Activated CD8-positive, alpha-beta T cell treated with anti-CD3 and anti-CD28 coated beads for 36 hours (primary cell): ENCODE results near the gene TAC3. TPM values are rescaled to one million over a fixed set of nuclear protein-coding genes. Genes with fewer than 3 reads are reported as not detected.
A peak's percentile ranks its signal among the peaks of the same experiment; 100 is the strongest.
"Not testable (repeated sequence)": the region's sequence is repeated elsewhere in the genome, so short reads cannot be mapped to it uniquely, and the experiment has no call there.

Experiments
- ATAC-seq: fragments of 200-7000 bp; cut with Tn5 transposase; one replicate; pipeline ENCODE4 v1.10.0; 2021; ENCODE audit warnings: mild to moderate bottlenecking, moderate library complexity
- CTCF ChIA-PET: fragments of 350-600 bp; sonication (Branson Sonifier 250); formaldehyde crosslinking; loops from one replicate; lab custom pipeline; 2021; ENCODE audit warnings: antibody characterized with exemption; lab: Charles Lee
- POLR2A ChIA-PET: fragments of 350-600 bp; sonication (Branson Sonifier 250); formaldehyde crosslinking; loops from one replicate; lab custom pipeline; 2021; ENCODE audit warnings: antibody characterized with exemption; lab: Charles Lee
- DNase-seq: peaks from one replicate; pipeline ENCODE4 v3.0.0-alpha.2; 2020
- H3K27ac Mint-ChIP-seq: one replicate; pipeline ENCODE4 v1.8.0; 2021; ENCODE audit warnings: mild to moderate bottlenecking, mixed read lengths
- H3K27me3 Mint-ChIP-seq: one replicate; pipeline ENCODE4 v1.8.0; 2021; ENCODE audit warnings: mixed read lengths
- H3K36me3 Mint-ChIP-seq: one replicate; pipeline ENCODE4 v1.8.0; 2021; ENCODE audit warnings: low read depth, mixed read lengths
- H3K4me1 Mint-ChIP-seq: one replicate; pipeline ENCODE4 v1.8.0; 2021; ENCODE audit warnings: low read depth, mixed read lengths
- H3K4me3 Mint-ChIP-seq: one replicate; pipeline ENCODE4 v1.8.0; 2021; ENCODE audit warnings: mild to moderate bottlenecking, moderate library complexity, mixed read lengths
- H3K9me3 Mint-ChIP-seq: one replicate; pipeline ENCODE4 v1.8.0; 2021; ENCODE audit warnings: mixed read lengths
- intact Hi-C: fragments of 100-400 bp; cut with micrococcal nuclease; formaldehyde crosslinking; loops from one replicate; pipeline ENCODE4 v1.10.0; 2022
- total RNA-seq, 2 experiments: library from RNA; stranded (reverse); gene quantifications; one replicate each; pipeline ENCODE4 v1.2.3, GENCODE V29; 2021
- TF ChIP-seq, protein P1 (sequence below): fragments of 200-600 bp; IDR thresholded peaks from one replicate; pipeline ENCODE4 v1.8.0; 2022; ENCODE audit warnings: antibody characterized with exemption, mild to moderate bottlenecking

TAC3 gene
- total RNA-seq, 2 experiments from 2014 or later: 0.34 to 0.54 TPM

DNA sequence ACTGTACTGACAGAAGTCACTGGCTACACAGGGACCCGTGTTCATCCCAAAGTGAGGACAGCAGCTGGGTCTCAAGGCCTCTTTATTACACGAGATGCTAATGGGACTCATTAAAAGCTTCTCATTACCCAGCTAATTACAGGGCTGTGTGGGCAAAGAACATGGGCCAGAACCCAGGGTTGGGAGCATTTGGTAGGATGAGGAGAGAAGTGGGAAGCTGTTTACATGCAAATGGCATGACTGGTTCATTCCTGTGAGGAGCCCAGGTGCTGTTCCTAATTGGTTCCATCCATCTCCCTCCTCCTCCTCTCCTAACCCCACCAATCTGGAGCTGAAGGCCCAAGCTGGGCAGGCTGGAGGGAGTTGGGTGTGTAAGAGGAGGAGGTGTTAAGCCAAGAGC is 8.9 kb upstream of the TAC3 start:
- Mint-ChIP-seq H3K36me3 (no peaks in the 10 kb centered on the region), H3K4me3 (no peak overlapping the region), H3K27me3 (no peaks in the 10 kb centered on the region), H3K9me3 (no peaks in the 10 kb centered on the region), H3K4me1 (peaks cover 30% of the 10 kb centered on the region), H3K27ac (no peak overlapping the region)
- CTCF ChIA-PET: interaction anchor here (0.8 to 3.1 kb wide), 5 partner anchors 12 to 99 kb away, joined by 3 to 14 read pairs (median 5); partner anchors contain the start of gene STAT6
- POLR2A ChIA-PET: interaction anchor here (0.5 to 3.7 kb wide), 5 partner anchors 8 to 394 kb away, joined by 3 to 15 read pairs (median 3); no protein-coding TSS in a partner anchor
- intact Hi-C loops: no loop called here
- ATAC-seq (no peak), DNase-seq (no peak)
- TF ChIP-seq, protein P1, sequence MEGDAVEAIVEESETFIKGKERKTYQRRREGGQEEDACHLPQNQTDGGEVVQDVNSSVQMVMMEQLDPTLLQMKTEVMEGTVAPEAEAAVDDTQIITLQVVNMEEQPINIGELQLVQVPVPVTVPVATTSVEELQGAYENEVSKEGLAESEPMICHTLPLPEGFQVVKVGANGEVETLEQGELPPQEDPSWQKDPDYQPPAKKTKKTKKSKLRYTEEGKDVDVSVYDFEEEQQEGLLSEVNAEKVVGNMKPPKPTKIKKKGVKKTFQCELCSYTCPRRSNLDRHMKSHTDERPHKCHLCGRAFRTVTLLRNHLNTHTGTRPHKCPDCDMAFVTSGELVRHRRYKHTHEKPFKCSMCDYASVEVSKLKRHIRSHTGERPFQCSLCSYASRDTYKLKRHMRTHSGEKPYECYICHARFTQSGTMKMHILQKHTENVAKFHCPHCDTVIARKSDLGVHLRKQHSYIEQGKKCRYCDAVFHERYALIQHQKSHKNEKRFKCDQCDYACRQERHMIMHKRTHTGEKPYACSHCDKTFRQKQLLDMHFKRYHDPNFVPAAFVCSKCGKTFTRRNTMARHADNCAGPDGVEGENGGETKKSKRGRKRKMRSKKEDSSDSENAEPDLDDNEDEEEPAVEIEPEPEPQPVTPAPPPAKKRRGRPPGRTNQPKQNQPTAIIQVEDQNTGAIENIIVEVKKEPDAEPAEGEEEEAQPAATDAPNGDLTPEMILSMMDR: no peak

DNA sequence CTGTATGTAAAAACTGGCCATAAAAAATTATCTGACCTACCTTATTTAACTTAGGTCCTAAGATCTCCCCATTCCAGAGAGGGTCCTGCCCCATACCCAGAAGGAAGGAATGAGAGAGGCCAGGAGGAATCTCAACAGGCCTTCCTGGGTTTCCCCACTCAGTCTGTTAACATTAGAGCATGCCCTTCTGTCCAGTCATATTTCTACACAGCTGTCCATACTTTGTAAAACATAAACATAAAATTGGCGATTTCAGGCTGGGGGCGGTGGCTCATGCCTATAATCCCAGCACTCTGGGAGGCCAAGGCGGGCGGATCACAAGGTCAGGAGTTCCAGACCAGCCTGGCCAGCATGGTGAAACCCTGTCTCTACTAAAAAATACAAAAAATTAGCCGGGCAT is 6.0 kb upstream of the TAC3 start:
- intact Hi-C loops, H3K27ac Mint-ChIP-seq, H3K36me3 Mint-ChIP-seq, H3K27me3 Mint-ChIP-seq, H3K4me3 Mint-ChIP-seq, H3K9me3 Mint-ChIP-seq, ATAC-seq, DNase-seq: not testable (repeated sequence)
- ChIA-PET CTCF (interaction anchor here (0.9 to 1.7 kb wide), 5 partner anchors 34 to 192 kb away, joined by 3 to 5 read pairs (median 4); partner anchors contain the start of gene STAT6), POLR2A (interaction anchor here (1.2 kb wide), 1 partner anchor 30 kb away, joined by 4 read pairs; no protein-coding TSS in a partner anchor)
- peaks cover 23% of the 10 kb centered on the region for H3K4me1 Mint-ChIP-seq

DNA sequence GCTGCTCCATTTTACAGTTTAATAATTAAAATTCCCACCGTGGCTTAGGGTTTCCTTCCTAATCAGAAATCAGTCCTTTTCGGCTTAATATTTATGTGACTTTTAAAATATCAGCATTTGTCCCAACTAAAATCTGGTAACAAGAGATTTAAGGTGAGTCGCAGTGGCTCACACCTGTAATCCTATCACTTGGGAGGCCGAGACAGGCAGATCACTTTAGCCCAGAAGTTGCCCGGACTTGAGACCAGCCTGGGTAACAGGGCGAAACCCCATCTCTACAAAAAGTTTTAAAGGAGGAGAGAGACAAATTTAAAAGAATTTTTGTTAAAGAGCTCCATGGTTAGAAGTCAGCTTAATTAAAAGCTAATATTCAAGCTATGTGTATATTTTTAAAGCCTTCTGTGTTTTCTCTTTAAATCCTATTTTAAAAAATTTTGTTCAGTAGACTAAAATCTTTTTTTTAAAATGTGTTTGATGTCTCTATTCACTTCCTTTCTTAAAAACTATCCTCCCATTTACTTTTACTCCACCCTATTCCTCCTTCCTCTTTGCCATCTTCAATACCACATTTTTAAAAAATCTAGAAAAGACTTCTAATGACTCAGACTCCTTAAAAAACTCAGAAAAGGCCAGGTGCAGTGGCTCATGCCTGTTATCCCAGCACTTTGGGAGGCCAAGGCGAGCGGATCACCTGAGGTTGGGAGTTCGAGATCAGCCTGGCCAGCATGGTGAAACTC is 3.8 kb upstream of the TAC3 start:
- ChIA-PET CTCF (interaction anchor here (0.8 to 5.0 kb wide), 12 partner anchors 7 to 162 kb away, joined by 3 to 25 read pairs (median 12); partner anchors contain the start of genes MYO1A and STAT6), POLR2A (interaction anchor here (1.1 to 1.7 kb wide), 3 partner anchors 11 to 31 kb away, joined by 3 to 5 read pairs (median 3); no protein-coding TSS in a partner anchor)
- H3K4me1 Mint-ChIP-seq: peaks cover 8% of the 10 kb centered on the region
- peak overlapping the region; percentile 20 for H3K27ac Mint-ChIP-seq
- ATAC-seq (no peak), DNase-seq (no peak)
- H3K9me3 Mint-ChIP-seq: no peaks in the 10 kb centered on the region
- no peak overlapping the region for H3K4me3 Mint-ChIP-seq
- intact Hi-C loops: no loop called here
- H3K27me3 Mint-ChIP-seq: no peaks in the 10 kb centered on the region
- H3K36me3 Mint-ChIP-seq: no peaks in the 10 kb centered on the region
- TF ChIP-seq, protein P1: no peak

DNA sequence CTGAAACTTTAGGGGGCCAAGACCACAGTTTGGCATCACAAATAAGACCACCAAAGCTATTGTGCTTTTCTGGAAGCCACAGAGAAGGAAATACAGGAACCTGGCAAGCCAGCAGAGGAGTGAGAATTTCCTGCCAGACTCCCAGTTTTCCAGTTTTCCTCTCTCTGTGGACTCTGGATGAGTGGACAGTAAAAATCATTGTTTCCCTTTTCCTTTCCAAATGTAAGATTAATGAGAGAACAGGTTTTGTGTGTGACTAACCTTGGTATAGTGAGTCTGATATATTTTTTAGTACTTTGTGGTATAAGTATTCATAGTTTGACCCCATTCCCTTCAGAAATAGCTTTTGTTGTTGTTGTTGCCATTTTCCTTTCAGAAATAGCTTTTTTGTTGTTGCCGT is 2.6 kb upstream of the TAC3 start:
- ChIA-PET POLR2A (interaction anchor here (0.9 to 1.7 kb wide), 5 partner anchors 8 to 69 kb away, joined by 3 to 5 read pairs (median 3); partner anchors contain the start of gene MYO1A), CTCF (interaction anchor here (1.2 to 5.0 kb wide), 9 partner anchors 9 to 163 kb away, joined by 3 to 25 read pairs (median 13); partner anchors contain the start of genes MYO1A and STAT6)
- H3K4me1 Mint-ChIP-seq: peaks cover 8% of the 10 kb centered on the region
- intact Hi-C loops: no loop called here
- TF ChIP-seq, protein P1: no peak
- H3K4me3 Mint-ChIP-seq: no peak overlapping the region
- H3K36me3 Mint-ChIP-seq: no peaks in the 10 kb centered on the region
- DNase-seq (no peak), ATAC-seq (no peak)
- H3K27me3 Mint-ChIP-seq: no peaks in the 10 kb centered on the region
- no peaks in the 10 kb centered on the region for H3K9me3 Mint-ChIP-seq
- H3K27ac Mint-ChIP-seq: no peak overlapping the region

DNA sequence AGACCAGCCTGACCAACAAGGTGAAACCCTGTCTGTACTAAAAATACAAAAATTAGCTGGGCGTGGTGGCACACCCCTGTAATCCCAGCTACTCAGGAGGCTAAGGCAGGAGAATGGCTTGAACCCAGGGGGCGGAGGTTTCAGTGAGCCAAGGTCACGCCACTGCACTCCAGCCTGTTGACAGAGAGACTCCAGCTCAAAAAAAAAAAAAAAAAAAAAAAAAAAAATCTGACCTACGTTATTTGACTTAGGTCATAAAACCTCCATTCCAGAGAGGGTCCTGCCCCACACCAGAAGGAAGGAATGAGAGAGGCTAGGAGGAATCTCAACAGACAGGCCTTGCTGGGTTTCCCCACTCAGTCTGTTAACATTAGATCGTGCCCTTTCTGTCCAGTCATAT is 2.0 kb upstream of the TAC3 start:
- H3K27ac Mint-ChIP-seq, ATAC-seq, H3K27me3 Mint-ChIP-seq, DNase-seq, intact Hi-C loops, H3K9me3 Mint-ChIP-seq, H3K36me3 Mint-ChIP-seq, H3K4me3 Mint-ChIP-seq, H3K4me1 Mint-ChIP-seq: not testable (repeated sequence)
- ChIA-PET CTCF (interaction anchor here (1.2 to 5.0 kb wide), 8 partner anchors 9 to 164 kb away, joined by 3 to 25 read pairs (median 16); partner anchors contain the start of genes MYO1A and STAT6), POLR2A (interaction anchor here (0.9 to 1.7 kb wide), 5 partner anchors 9 to 70 kb away, joined by 3 to 5 read pairs (median 3); partner anchors contain the start of gene MYO1A)
